ENCODE measurements around the gene GPBP1. TPM values are rescaled to one million over a fixed set of nuclear protein-coding genes. Genes with fewer than 3 reads are reported as not detected.

Gene GPBP1
- total and polyA plus RNA-seq, 9 of the 15 experiments (the other 6 are each of a cell fraction or from before 2014, with no cell fraction given): 31.0 to 109 (median 68.4) TPM

DNA sequence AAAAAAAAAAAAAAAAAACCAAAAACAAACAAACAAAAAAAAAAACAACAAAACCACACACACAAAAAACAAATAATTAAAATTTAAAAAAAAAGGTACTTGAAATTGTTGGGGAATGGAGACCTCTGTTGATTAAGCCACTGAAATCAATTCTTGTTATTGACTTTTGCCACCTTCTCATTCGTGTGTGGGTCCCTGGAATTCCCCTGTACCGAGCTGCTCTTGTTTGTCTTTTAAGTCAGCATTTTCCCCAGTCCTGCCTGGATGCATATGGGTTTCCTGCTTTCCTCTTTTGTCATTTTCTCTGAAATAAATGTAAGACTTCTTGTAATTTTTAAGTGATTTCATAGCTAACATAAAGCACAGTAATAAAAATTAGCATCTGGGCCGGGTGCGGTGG is 45.5 kb downstream of the GPBP1 start (continued):
- TF ChIP-seq RERE (CRISPR knock-in tag; IDR thresholded peaks at IDR 0.05; ENCODE audit: borderline replicate concordance) (no peak), KLF10 (CRISPR knock-in tag; IDR thresholded peaks at IDR 0.05) (no peak), ZSCAN29 (IDR thresholded peaks at IDR 0.05) (no peak), ZNF316 (IDR thresholded peaks at IDR 0.05) (no peak), L3MBTL2 (IDR thresholded peaks at IDR 0.05) (no peak)

DNA sequence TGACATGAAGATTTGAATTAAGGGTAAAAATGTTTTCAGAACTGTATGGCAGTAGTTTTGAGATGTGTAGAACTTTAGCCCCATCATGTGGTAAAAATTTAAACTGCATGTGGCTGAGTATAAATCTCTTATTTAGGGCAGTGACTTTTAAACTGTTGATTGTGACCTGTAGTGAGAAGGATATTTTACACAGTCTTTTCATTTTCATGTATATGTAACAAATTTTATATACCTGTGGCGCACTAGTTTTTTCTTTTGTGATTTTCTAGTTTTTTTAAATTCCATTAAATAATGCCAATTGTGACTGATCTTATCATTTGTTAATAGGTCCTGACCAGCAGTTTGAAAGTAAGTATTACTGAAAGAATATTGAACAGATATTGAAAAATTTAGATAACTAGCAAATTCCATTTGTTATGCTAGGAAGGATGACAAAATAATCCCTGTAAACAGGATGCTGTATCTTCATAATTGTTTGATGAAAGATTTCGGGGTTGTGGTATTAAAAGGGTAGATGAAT is 47.2 kb downstream of the GPBP1 start:
- no peak overlapping the region for H3K4me3 ChIP-seq
- ChIA-PET CTCF (ENCODE audit: low intra/inter-chr PET ratio) (interaction anchor here (0.6 to 1.8 kb wide), 5 partner anchors 83 to 1285 kb away, joined by 3 to 21 read pairs (median 3); no protein-coding TSS in a partner anchor), POLR2A (no interaction called here)
- peaks cover 58% of the 10 kb centered on the region for H3K36me3 ChIP-seq (ENCODE audit: control insufficient read depth, insufficient read depth, low read length)
- WGBS (ENCODE audit: insufficient coverage, low coverage, missing lambda C conversion rate): 48% methylated on average over 2 of the region's 2 CpGs
- H2AFZ ChIP-seq (ENCODE audit: low read depth, low read length): no peak overlapping the region
- in situ Hi-C loops (cut with MboI): no loop called here
- peaks cover 87% of the 10 kb centered on the region for H3K79me2 ChIP-seq (ENCODE audit: control insufficient read depth, insufficient read depth, low read length)
- no TSS peak for BruUV-seq (replicated peaks)
- H3K9ac ChIP-seq (ENCODE audit: insufficient read depth in 1 of 2, low read depth in 2 of 2, low read length in 2 of 2): no peak overlapping the region
- ATAC-seq: peak; percentile 88
- H3K27ac ChIP-seq (ENCODE audit: extremely low read depth, low read depth, low read length): no peak overlapping the region
- H3K9me3 ChIP-seq (replicated peaks; ENCODE audit: control insufficient read depth, insufficient read depth, low read depth, low read length): no peaks in the 10 kb centered on the region
- no peak overlapping the region for H3K4me2 ChIP-seq (ENCODE audit: insufficient read depth, low read length)
- peak; percentile 34 to 69 (median 43) for DNase-seq (ENCODE audit: extremely low read depth in 1 of 4, low spot score in 3 of 4)
- H3K9me1 ChIP-seq (ENCODE audit: control insufficient read depth, insufficient read depth, low read length): no peaks in the 10 kb centered on the region
- no peaks in the 10 kb centered on the region for H3K27me3 ChIP-seq (ENCODE audit: control insufficient read depth in 2 of 2, insufficient read depth in 2 of 2, low read length in 2 of 2)
- no peaks in the 10 kb centered on the region for H3K4me1 ChIP-seq (replicated peaks in 1 of 2; ENCODE audit: control insufficient read depth in 2 of 2, insufficient read depth in 2 of 2, low read length in 2 of 2)
- intact Hi-C loops (cut with micrococcal nuclease): loop anchor here (2.0 kb wide), 3 partner anchors 46 to 320 kb away; partner anchors contain the start of gene GPBP1
- peaks cover 7% of the 10 kb centered on the region; the same call in 1 of the 2 replicates for H4K20me1 ChIP-seq (replicated peaks; ENCODE audit: control insufficient read depth, insufficient read depth, low read length)
- FAIRE-seq: peak; percentile 32
- TF ChIP-seq, protein P1, sequence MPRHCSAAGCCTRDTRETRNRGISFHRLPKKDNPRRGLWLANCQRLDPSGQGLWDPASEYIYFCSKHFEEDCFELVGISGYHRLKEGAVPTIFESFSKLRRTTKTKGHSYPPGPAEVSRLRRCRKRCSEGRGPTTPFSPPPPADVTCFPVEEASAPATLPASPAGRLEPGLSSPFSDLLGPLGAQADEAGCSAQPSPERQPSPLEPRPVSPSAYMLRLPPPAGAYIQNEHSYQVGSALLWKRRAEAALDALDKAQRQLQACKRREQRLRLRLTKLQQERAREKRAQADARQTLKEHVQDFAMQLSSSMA (CRISPR knock-in tag; IDR thresholded peaks at IDR 0.05): no peak
